Stimulated activated CD4-positive, alpha-beta T cell treated with anti-CD3 and anti-CD28 coated beads, Interleukin-2, amount 100 ng/mL, for 4 hours (primary cell): ENCODE measurements around the gene USP49.

Source experiments
- DNase-seq: peaks from one replicate; pipeline ENCODE4 v3.0.0-alpha.2; 2020; ENCODE audit warnings: low read depth

Gene USP49

GRCh38 chr6:41757271-41757670 lies 137.9 kb downstream of the USP49 start:
- DNase-seq: no peak

- no peak for DNase-seq
These were observed 138.8 kb downstream of the USP49 start for GRCh38 chr6:41756354-41756753.

- DNase-seq: no peak
These were observed 139.3 kb downstream of the USP49 start for GRCh38 chr6:41755895-41756294.

GRCh38 chr6:41750374-41750773 lies 144.8 kb downstream of the USP49 start:
- DNase-seq: no peak

GRCh38 chr6:41748542-41748941 lies 146.6 kb downstream of the USP49 start:
- DNase-seq: no peak

GRCh38 chr6:41748102-41748477 lies 147.1 kb downstream of the USP49 start:
- no peak for DNase-seq

GRCh38 chr6:41747256-41748101 lies 147.7 kb downstream of the USP49 start, which contains the start of gene PGC:
Gene PGC (minus strand): TSS chr6:41747397. CDS start chr6:41747334, 63 bp downstream.
- no peak for DNase-seq

- DNase-seq: no peak
These were observed 149.1 kb downstream of the USP49 start for GRCh38 chr6:41746107-41746506.

- no peak for DNase-seq
These were observed 150.9 kb downstream of the USP49 start for GRCh38 chr6:41744236-41744787.

- DNase-seq: no peak
These were observed 151.6 kb downstream of the USP49 start for GRCh38 chr6:41743406-41744235.

GRCh38 chr6:41741625-41742490 lies 153.3 kb downstream of the USP49 start:
- no peak for DNase-seq

- no peak for DNase-seq
These were observed 154.6 kb downstream of the USP49 start for GRCh38 chr6:41740366-41741162.
